ENCODE results near the gene C10orf90.

Gene C10orf90

GRCh38 chr10:126617208-126617607 lies 53.3 kb downstream of the C10orf90 start:
- Histone ChIP-seq H4K20me1 (ENCODE audit: low read depth, low read length) (no peaks in the 10 kb centered on the region), H3K4me3 (ENCODE audit: insufficient read depth, low read length, poor library complexity, severe bottlenecking) (no peak overlapping the region), H3K36me3 (ENCODE audit: low read length) (no peaks in the 10 kb centered on the region), H3K9me3 (ENCODE audit: insufficient read depth, low read length) (no peaks in the 10 kb centered on the region), H3K27me3 (ENCODE audit: low read length) (no peaks in the 10 kb centered on the region), H3F3A (ENCODE audit: insufficient read depth) (no peaks in the 10 kb centered on the region), H2AFZ (ENCODE audit: low read depth, low read length, severe bottlenecking) (no peak overlapping the region), H3K9me2 (replicated peaks; ENCODE audit: insufficient read depth, low read length) (no peaks in the 10 kb centered on the region), H3K9ac (ENCODE audit: low read length) (no peak overlapping the region), H3K27ac (ENCODE audit: low read depth, low read length) (no peak overlapping the region), H3K4me2 (ENCODE audit: low read depth, low read length, poor library complexity, severe bottlenecking) (no peak overlapping the region), H3K79me2 (ENCODE audit: insufficient read depth, low read length) (no peaks in the 10 kb centered on the region)
- TF ChIP-seq CTCF (IDR thresholded peaks at IDR 0.05; ENCODE audit: insufficient read depth, low read length, poor library complexity, severe bottlenecking) (no peak), EZH2phosphoT487 (conservative IDR thresholded peaks at IDR 0.05; ENCODE audit: low read length) (no peak)

GRCh38 chr10:126616737-126617136 lies 53.8 kb downstream of the C10orf90 start:
- H4K20me1 ChIP-seq (ENCODE audit: low read depth, low read length): no peaks in the 10 kb centered on the region
- H3K4me3 ChIP-seq (ENCODE audit: insufficient read depth, low read length, poor library complexity, severe bottlenecking): no peak overlapping the region
- no peak overlapping the region for H3K9ac ChIP-seq (ENCODE audit: low read length)
- no peak overlapping the region for H2AFZ ChIP-seq (ENCODE audit: low read depth, low read length, severe bottlenecking)
- H3K27me3 ChIP-seq (ENCODE audit: low read length): no peaks in the 10 kb centered on the region
- no peak overlapping the region for H3K4me2 ChIP-seq (ENCODE audit: low read depth, low read length, poor library complexity, severe bottlenecking)
- no peaks in the 10 kb centered on the region for H3K9me2 ChIP-seq (replicated peaks; ENCODE audit: insufficient read depth, low read length)
- no peaks in the 10 kb centered on the region for H3F3A ChIP-seq (ENCODE audit: insufficient read depth)
- no peaks in the 10 kb centered on the region for H3K9me3 ChIP-seq (ENCODE audit: insufficient read depth, low read length)
- no peak overlapping the region for H3K27ac ChIP-seq (ENCODE audit: low read depth, low read length)
- no peak for TF ChIP-seq EZH2phosphoT487 (conservative IDR thresholded peaks at IDR 0.05; ENCODE audit: low read length)
- H3K79me2 ChIP-seq (ENCODE audit: insufficient read depth, low read length): no peaks in the 10 kb centered on the region
- no peaks in the 10 kb centered on the region for H3K36me3 ChIP-seq (ENCODE audit: low read length)

DNA sequence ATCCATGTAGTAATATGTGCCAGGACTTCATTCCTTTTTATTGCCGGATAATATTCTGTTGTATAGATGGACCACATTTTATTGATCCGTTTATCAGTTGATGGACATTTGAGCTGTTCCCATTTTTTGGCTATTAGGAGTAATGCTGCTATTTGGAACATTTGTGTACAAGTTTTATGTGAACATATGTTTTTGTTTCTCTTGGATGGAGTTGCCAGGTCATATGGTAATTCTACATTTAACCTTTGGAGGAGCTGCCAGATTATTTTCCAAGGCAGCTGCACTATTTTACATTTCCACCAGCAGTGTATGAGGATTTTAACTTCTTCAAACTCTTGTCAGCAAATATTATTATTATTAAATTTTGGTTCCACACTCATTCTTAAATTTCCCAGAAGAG lies 59.2 kb downstream of the C10orf90 start:
- Histone ChIP-seq H3K9me3 (ENCODE audit: insufficient read depth, low read length) (no peaks in the 10 kb centered on the region), H3K4me3 (ENCODE audit: insufficient read depth, low read length, poor library complexity, severe bottlenecking) (no peak overlapping the region), H3K79me2 (ENCODE audit: insufficient read depth, low read length) (no peaks in the 10 kb centered on the region), H3K9me2 (replicated peaks; ENCODE audit: insufficient read depth, low read length) (no peaks in the 10 kb centered on the region), H3K9ac (ENCODE audit: low read length) (no peak overlapping the region), H3K36me3 (ENCODE audit: low read length) (no peaks in the 10 kb centered on the region), H3K27me3 (ENCODE audit: low read length) (no peaks in the 10 kb centered on the region), H4K20me1 (ENCODE audit: low read depth, low read length) (no peaks in the 10 kb centered on the region), H3K27ac (ENCODE audit: low read depth, low read length) (no peak overlapping the region), H2AFZ (ENCODE audit: low read depth, low read length, severe bottlenecking) (no peak overlapping the region), H3F3A (ENCODE audit: insufficient read depth) (no peaks in the 10 kb centered on the region), H3K4me2 (ENCODE audit: low read depth, low read length, poor library complexity, severe bottlenecking) (no peak overlapping the region)
- no peak for TF ChIP-seq EZH2phosphoT487 (conservative IDR thresholded peaks at IDR 0.05; ENCODE audit: low read length)
- no peak for TF ChIP-seq CTCF (IDR thresholded peaks at IDR 0.05; ENCODE audit: insufficient read depth, low read length, poor library complexity, severe bottlenecking)

DNA sequence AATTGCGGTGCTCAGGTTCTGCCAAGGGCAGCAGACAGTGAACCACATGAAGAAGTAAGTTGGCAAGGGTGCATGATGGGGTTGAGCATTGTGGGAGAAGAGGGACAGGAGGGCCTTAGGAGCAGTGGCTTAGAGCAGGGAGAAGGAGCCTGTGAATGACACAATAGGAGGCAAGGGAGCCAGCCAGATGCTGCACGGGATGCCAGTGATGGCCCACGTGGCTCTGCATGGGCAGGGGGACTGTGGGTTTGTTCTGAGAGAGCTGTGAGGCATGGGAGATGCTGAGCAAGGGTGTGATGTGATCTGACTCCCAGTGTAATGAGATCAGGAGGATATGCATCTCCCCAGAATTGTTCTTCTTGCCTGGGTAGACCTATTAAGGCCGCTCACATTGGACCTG lies 60.9 kb downstream of the C10orf90 start:
- no peaks in the 10 kb centered on the region for H3K27me3 ChIP-seq (ENCODE audit: low read length)
- no peaks in the 10 kb centered on the region for H3K9me3 ChIP-seq (ENCODE audit: insufficient read depth, low read length)
- no peak overlapping the region for H2AFZ ChIP-seq (ENCODE audit: low read depth, low read length, severe bottlenecking)
- H3K36me3 ChIP-seq (ENCODE audit: low read length): no peaks in the 10 kb centered on the region
- no peak overlapping the region for H3K27ac ChIP-seq (ENCODE audit: low read depth, low read length)
- H3K9ac ChIP-seq (ENCODE audit: low read length): no peak overlapping the region
- no peaks in the 10 kb centered on the region for H3K9me2 ChIP-seq (replicated peaks; ENCODE audit: insufficient read depth, low read length)
- H3F3A ChIP-seq (ENCODE audit: insufficient read depth): no peaks in the 10 kb centered on the region
- H4K20me1 ChIP-seq (ENCODE audit: low read depth, low read length): no peaks in the 10 kb centered on the region
- no peak overlapping the region for H3K4me3 ChIP-seq (ENCODE audit: insufficient read depth, low read length, poor library complexity, severe bottlenecking)
- H3K4me2 ChIP-seq (ENCODE audit: low read depth, low read length, poor library complexity, severe bottlenecking): no peak overlapping the region
- TF ChIP-seq EZH2phosphoT487 (conservative IDR thresholded peaks at IDR 0.05; ENCODE audit: low read length) (no peak), CTCF (IDR thresholded peaks at IDR 0.05; ENCODE audit: insufficient read depth, low read length, poor library complexity, severe bottlenecking) (no peak)
- no peaks in the 10 kb centered on the region for H3K79me2 ChIP-seq (ENCODE audit: insufficient read depth, low read length)

Measured in SU-DHL-6 (cell line).